IMR-90 (cell line): ENCODE results near the gene ADORA2A. TPM values are rescaled to one million over a fixed set of nuclear protein-coding genes. Genes with fewer than 3 reads are reported as not detected.

Experiments used
- ATAC-seq: fragments of 200-7000 bp; cut with Tn5 transposase; 2 replicates; pipeline ENCODE4 v1.9.1; 2020; ENCODE audit warnings: low read depth, mild to moderate bottlenecking, moderate library complexity
- BruUV-seq: library from RNA; stranded (reverse); fragments of 400-500 nt; replicated peaks from 2 replicates; lab custom pipeline; 2021; lab: Mats Ljungman, UMichigan
- CTCF ChIA-PET: fragments of 300-600 bp; formaldehyde crosslinking; extraction: SDS; loops from one replicate; lab custom pipeline; 2021; ENCODE audit warnings: antibody characterized with exemption; lab: Yijun Ruan, JAX
- POLR2A ChIA-PET: fragments of 300-600 bp; sonication (Branson Sonifier 250); formaldehyde crosslinking; loops from one replicate; lab custom pipeline; 2022; ENCODE audit warnings: antibody characterized with exemption; ENCODE audit not compliant: unreplicated experiment; lab: Charles Lee
- DNase-seq: peaks from one replicate; pipeline ENCODE4 v3.0.0; 2013
- H2AFZ ChIP-seq: replicated peaks from 2 replicates; pipeline ENCODE3; 2013; ENCODE audit warnings: low read length, mild to moderate bottlenecking; ENCODE audit not compliant: poor library complexity
- H2AK5ac ChIP-seq: 2 replicates; pipeline ENCODE4 v1.6.1; 2013; ENCODE audit warnings: low read depth, low read length, inconsistent platforms
- H2AK9ac ChIP-seq: replicated peaks from 2 replicates; pipeline ENCODE3; 2013; ENCODE audit warnings: mild to moderate bottlenecking, low read depth, low read length, moderate library complexity; ENCODE audit not compliant: poor library complexity
- H2BK120ac ChIP-seq: 2 replicates; pipeline ENCODE4 v1.6.1; 2013; ENCODE audit warnings: low read depth, low read length, inconsistent platforms
- H2BK15ac ChIP-seq: 3 replicates; pipeline ENCODE4 v1.6.1; 2013; ENCODE audit warnings: low read depth, low read length, inconsistent platforms
- H2BK20ac ChIP-seq: 2 replicates; pipeline ENCODE4 v1.6.1; 2013; ENCODE audit warnings: low read depth, mild to moderate bottlenecking, inconsistent platforms, low read length, moderate library complexity
- H2BK5ac ChIP-seq: 2 replicates; pipeline ENCODE4 v1.6.1; 2013; ENCODE audit warnings: mild to moderate bottlenecking, low read depth, low read length, inconsistent platforms; ENCODE audit not compliant: poor library complexity, severe bottlenecking
- H3K14ac ChIP-seq: replicated peaks from 2 replicates; pipeline ENCODE4 v1.6.1; 2013; ENCODE audit warnings: low read depth, low read length, inconsistent platforms
- H3K18ac ChIP-seq: 2 replicates; pipeline ENCODE4 v1.6.1; 2013; ENCODE audit warnings: low read depth, low read length, control low read depth
- H3K23ac ChIP-seq: 2 replicates; pipeline ENCODE4 v1.6.1; 2013; ENCODE audit warnings: low read depth, low read length, inconsistent platforms
- H3K27ac ChIP-seq: 2 replicates; pipeline ENCODE4 v1.5.1; 2013; ENCODE audit warnings: mild to moderate bottlenecking, control low read depth, low read length; ENCODE audit not compliant: insufficient read depth
- H3K27me3 ChIP-seq: 2 replicates; pipeline ENCODE4 v1.6.1; 2013; ENCODE audit warnings: low read length; ENCODE audit not compliant: control insufficient read depth, insufficient read depth
- H3K36me3 ChIP-seq: 2 replicates; pipeline ENCODE4 v1.6.1; 2013; ENCODE audit warnings: low read length, mixed read lengths; ENCODE audit not compliant: control insufficient read depth, insufficient read depth
- H3K4ac ChIP-seq: 2 replicates; pipeline ENCODE4 v1.6.1; 2013; ENCODE audit warnings: low read depth, low read length, inconsistent platforms
- H3K4me1 ChIP-seq: 2 replicates; pipeline ENCODE4 v1.6.1; 2013; ENCODE audit warnings: low read length, mixed read lengths; ENCODE audit not compliant: control insufficient read depth, insufficient read depth
- H3K4me2 ChIP-seq: 2 replicates; pipeline ENCODE4 v1.6.1; 2013; ENCODE audit warnings: low read depth, mild to moderate bottlenecking, control low read depth, low read length, moderate library complexity
- H3K4me3 ChIP-seq: 2 replicates; pipeline ENCODE4 v1.5.1; 2013; ENCODE audit warnings: low read depth, mild to moderate bottlenecking, control low read depth, low read length, moderate library complexity; ENCODE audit not compliant: insufficient read depth
- H3K56ac ChIP-seq: 2 replicates; pipeline ENCODE4 v1.6.1; 2013; ENCODE audit warnings: low read length, inconsistent platforms; ENCODE audit not compliant: insufficient read depth; ENCODE audit errors: extremely low read depth
- H3K79me1 ChIP-seq, 2 experiments: 2 replicates each; pipeline ENCODE4 v1.6.1; 2013; ENCODE audit warnings: low read length in 2 of 2, inconsistent platforms in 1 of 2, low read depth in 1 of 2
- H3K9ac ChIP-seq: 2 replicates; pipeline ENCODE4 v1.6.1; 2013; ENCODE audit warnings: low read depth, low read length, control low read depth
- H3K9me1 ChIP-seq: 2 replicates; pipeline ENCODE4 v1.6.1; 2013; ENCODE audit warnings: low read length, inconsistent platforms; ENCODE audit not compliant: insufficient read depth
- H3K9me3 ChIP-seq: 2 replicates; pipeline ENCODE4 v1.6.1; 2013; ENCODE audit warnings: low read length; ENCODE audit not compliant: control insufficient read depth, insufficient read depth
- H4K20me1 ChIP-seq: 2 replicates; pipeline ENCODE4 v1.6.1; 2013; ENCODE audit warnings: low read length, inconsistent platforms; ENCODE audit not compliant: insufficient read depth
- H4K5ac ChIP-seq: 2 replicates; pipeline ENCODE4 v1.6.1; 2013; ENCODE audit warnings: mild to moderate bottlenecking, low read depth, low read length, control low read depth
- H4K8ac ChIP-seq, 2 experiments: 2 replicates each; pipeline ENCODE4 v1.6.1; 2013; ENCODE audit warnings: low read depth in 2 of 2, low read length in 2 of 2, control low read depth in 1 of 2, inconsistent platforms in 1 of 2
- H4K91ac ChIP-seq: 2 replicates; pipeline ENCODE4 v1.6.1; 2013; ENCODE audit warnings: low read depth, low read length, inconsistent platforms; ENCODE audit not compliant: insufficient read depth
- BHLHE40 ChIP-seq: fragments of 150-350 bp; IDR thresholded peaks from 2 replicates; pipeline ENCODE4 v1.6.1; 2016; ENCODE audit warnings: mild to moderate bottlenecking, low read depth, low read length
- MAZ ChIP-seq: IDR thresholded peaks from 2 replicates; pipeline ENCODE4 v1.6.1; 2012; ENCODE audit warnings: low read depth, mild to moderate bottlenecking, low read length, improper control_type of control experiment, moderate library complexity, borderline replicate concordance
- MXI1 ChIP-seq: IDR thresholded peaks from 2 replicates; pipeline ENCODE4 v1.6.1; 2012; ENCODE audit warnings: low read depth, mild to moderate bottlenecking, low read length, moderate library complexity, borderline replicate concordance
- SMC3 ChIP-seq: fragments of 150-350 bp; IDR thresholded peaks from 2 replicates; pipeline ENCODE4 v1.6.1; 2016; ENCODE audit warnings: low read depth, mild to moderate bottlenecking, antibody characterized with exemption, low read length, moderate library complexity
- WGBS, 2 experiments: methylation state at CpG; one replicate each; pipeline versions ENCODE4 v1.1.5 to v1.1.7; 2013; ENCODE audit warnings: missing lambda C conversion rate in 2 of 2; ENCODE audit not compliant: insufficient read length in 1 of 2; ENCODE audit errors: extremely low coverage in 2 of 2; 5-methylcytosine and 5-hydroxymethylcytosine counted together
- dilution Hi-C: fragments of 300-500 bp; cut with HindIII; formaldehyde crosslinking; loops from one replicate; pipeline ENCODE4 v1.14.3; 2018; ENCODE audit warnings: low sequenced_read_pairs; ENCODE audit not compliant: unreplicated experiment
- in situ Hi-C: fragments of 300-500 bp; cut with MboI; formaldehyde crosslinking; loops from 3 replicates; pipeline ENCODE4 v1.14.3; 2019; ENCODE audit warnings: low sequenced_read_pairs, inconsistent platforms, mixed read lengths
- intact Hi-C: fragments of 100-400 bp; cut with micrococcal nuclease; formaldehyde crosslinking; loops from 2 replicates; pipeline ENCODE4 v1.10.0; 2022
- polyA plus RNA-seq, 3 experiments: library from polyadenylated mRNA; depleted of rRNA; stranded (reverse); fragments of >200 nt; gene quantifications; 2 replicates each; pipeline ENCODE4 v1.2.3, GENCODE V29; 2012; ENCODE audit warnings: low replicate concordance in 1 of 3
- total RNA-seq: library from RNA; depleted of rRNA; stranded (reverse); fragments of >200 nt; gene quantifications from 2 replicates; pipeline ENCODE4 v1.2.3, GENCODE V29; 2012

Gene ADORA2A
- total and polyA plus RNA-seq, 2 of the 4 experiments (the other 2 are of a cell fraction): 0.36 to 1.1 TPM

DNA sequence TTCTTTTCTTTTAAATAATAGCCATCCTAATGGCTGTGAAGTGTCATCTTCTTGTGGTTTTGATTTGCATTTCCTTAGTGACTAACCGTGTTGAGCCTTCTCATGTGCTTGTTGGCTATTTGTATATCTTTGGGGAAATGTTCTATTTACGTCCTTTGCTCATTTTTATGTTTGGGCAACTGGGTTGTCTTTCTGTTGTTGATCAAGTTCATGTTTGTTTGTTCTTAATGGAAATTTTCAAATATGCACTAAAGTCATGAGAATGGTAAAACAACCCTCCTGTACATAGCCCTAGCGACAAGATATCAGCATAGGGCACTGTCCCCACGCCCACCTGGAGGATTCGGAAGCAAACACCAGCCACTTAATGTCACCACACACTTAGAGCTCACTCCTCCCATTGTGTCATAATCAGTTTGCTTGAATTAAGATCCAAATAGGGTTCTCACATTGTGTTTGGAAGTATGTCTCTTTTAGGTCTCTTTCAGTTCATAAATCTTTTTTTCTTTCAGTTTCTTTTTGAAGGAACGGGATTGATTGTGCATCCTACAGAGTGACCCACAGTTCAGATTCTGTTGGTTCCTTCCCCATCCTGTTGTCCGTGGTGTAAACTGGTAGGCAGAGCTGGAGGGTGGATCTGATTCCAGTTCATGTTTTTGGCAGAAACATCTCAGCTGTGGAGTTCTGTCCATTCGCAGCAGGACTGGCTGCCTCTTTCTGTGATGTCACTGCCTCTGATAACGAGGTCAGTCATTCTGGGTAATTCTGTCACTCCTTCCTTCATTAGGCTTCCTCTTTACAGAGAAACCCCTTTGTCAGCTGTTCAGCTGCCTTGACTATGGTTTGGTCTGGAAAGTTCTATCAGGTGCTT, 26.4 kb upstream of the ADORA2A start:
- H4K20me1 ChIP-seq: peaks cover 4% of the 10 kb centered on the region
- peak overlapping the region; percentile 86 for H2AK5ac ChIP-seq
- peaks cover 19 to 79% of the 10 kb centered on the region in 2 experiments for H3K79me1 ChIP-seq
- H3K9me3 ChIP-seq: no peaks in the 10 kb centered on the region
- H2AFZ ChIP-seq: no peak overlapping the region
- CTCF ChIA-PET: interaction anchor here (0.5 to 0.6 kb wide), 2 partner anchors 47 to 49 kb away, joined by 3 read pairs; no protein-coding TSS in a partner anchor
- POLR2A ChIA-PET: no interaction called here
- in situ Hi-C loops: no loop called here
- H3K56ac ChIP-seq: no peak overlapping the region
- H3K4ac ChIP-seq: peak overlapping the region; percentile 89
- peak overlapping the region; percentile 9 to 56; a peak in 1 of 4 replicates for H4K8ac ChIP-seq
- no peak overlapping the region for H3K27ac ChIP-seq
- H4K5ac ChIP-seq: peak overlapping the region; percentile 3; the same call in 1 of the 2 replicates
- H3K9ac ChIP-seq: no peak overlapping the region
- ATAC-seq (peak; percentile 18; the same call in 1 of the 2 replicates), DNase-seq (peak; percentile 45)
- peak overlapping the region; percentile 6 for H4K91ac ChIP-seq
- H3K27me3 ChIP-seq: no peaks in the 10 kb centered on the region
- WGBS, 2 experiments: no CpG with 5 or more reads among the region's 9 CpGs
- dilution Hi-C loops: no loop called here
- H3K23ac ChIP-seq: peak overlapping the region; percentile 21
- no peak overlapping the region for H2AK9ac ChIP-seq
- peak; percentile 65; the same call in 1 of the 2 replicates for TF ChIP-seq BHLHE40
- TF ChIP-seq SMC3: no peak
- TF ChIP-seq MAZ: no peak
- no peak for TF ChIP-seq MXI1
- peaks cover 49% of the 10 kb centered on the region for H3K9me1 ChIP-seq
- H2BK120ac ChIP-seq: peak overlapping the region; percentile 78
- H3K36me3 ChIP-seq: peaks cover 12% of the 10 kb centered on the region
- peak overlapping the region; percentile 7 for H2BK5ac ChIP-seq
- peak overlapping the region; percentile 52 for H3K4me2 ChIP-seq
- H2BK15ac ChIP-seq: peak overlapping the region; percentile 43
- peak overlapping the region; percentile 72 for H3K14ac ChIP-seq
- peak overlapping the region; percentile 32; the same call in 1 of the 2 replicates for H3K18ac ChIP-seq
- H2BK20ac ChIP-seq: peak overlapping the region; percentile 58
- H3K4me3 ChIP-seq: no peak overlapping the region
- H3K4me1 ChIP-seq: peaks cover 33% of the 10 kb centered on the region
- BruUV-seq: no TSS peak
- intact Hi-C loops: no loop called here
